Amygdala (tissue), 56 donors: ENCODE measurements around the gene PDXK.

Experiments used
- DNase-seq, 56 donors: peaks; one replicate each; lab custom pipeline; 2025; lab: John Stamatoyannopoulos, UW

The PDXK gene

DNA sequence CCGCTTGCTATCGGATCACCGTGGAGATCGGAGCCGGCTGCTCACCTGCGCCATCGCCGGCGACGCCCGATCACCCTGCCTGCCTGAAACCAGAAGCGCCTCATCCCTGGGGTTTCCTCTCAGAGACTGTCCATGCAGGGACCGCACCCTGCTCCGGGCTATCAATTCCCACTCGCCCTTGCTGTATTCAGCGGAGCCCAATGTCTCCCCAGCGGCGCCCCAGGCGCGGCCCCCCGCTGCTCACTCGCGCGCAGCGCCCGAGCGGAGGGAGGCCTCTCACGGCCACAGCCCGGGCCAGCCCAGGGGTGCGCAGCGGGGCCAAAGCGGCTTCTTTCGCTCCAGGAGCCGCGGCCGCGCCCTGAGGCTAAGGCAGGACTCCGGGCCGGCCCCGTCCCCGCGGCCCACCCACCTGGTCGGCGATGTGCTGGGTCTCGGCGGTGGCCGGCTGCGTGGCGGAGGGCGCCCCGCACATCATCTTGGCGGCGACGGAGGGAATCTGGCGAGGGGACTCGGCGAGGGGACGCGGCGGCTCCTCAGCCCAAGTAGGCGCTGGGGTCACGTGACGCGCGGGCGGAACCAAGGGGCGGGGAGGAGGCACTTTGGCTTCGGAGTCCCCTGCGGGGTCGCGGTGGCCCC lies 57.0 kb downstream of the PDXK start, which contains the start of gene CSTB:
CSTB (minus strand) TSS at position 514 of the 636 bp plus-strand sequence; CDS start at position 475, 39 bp downstream.
- DNase-seq, result peak in 53 of 56 donors; percentile 41 to 97 (median 82)

GRCh38 chr21:43777953-43778352 lies 59.0 kb downstream of the PDXK start:
- DNase-seq, result no peak

- no peak for DNase-seq
Observed at GRCh38 chr21:43778469-43779335, 59.8 kb downstream of the PDXK start.

GRCh38 chr21:43779660-43780059 lies 60.7 kb downstream of the PDXK start:
- no peak for DNase-seq

DNA sequence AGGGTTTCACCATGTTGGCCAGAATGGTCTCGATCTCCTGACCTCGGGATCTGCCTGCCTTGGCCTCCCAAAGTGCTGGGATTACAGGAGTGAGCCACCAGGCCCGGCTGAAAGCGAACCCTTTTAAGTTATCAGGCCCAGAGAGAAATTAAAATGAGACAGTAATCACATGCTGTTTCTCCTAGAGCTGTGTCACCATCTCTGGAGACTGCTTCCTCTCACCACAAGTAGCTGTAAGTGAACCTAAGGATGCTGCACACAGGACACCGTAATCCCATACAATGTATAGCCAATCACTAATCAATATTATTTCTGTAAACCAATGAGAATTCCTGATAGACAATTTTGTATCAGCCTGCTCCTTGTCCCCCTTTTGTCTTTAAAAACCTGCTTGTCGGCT lies 62.9 kb downstream of the PDXK start:
- DNase-seq, result no peak

GRCh38 chr21:43782431-43783097 lies 63.6 kb downstream of the PDXK start:
- DNase-seq, result no peak

DNA sequence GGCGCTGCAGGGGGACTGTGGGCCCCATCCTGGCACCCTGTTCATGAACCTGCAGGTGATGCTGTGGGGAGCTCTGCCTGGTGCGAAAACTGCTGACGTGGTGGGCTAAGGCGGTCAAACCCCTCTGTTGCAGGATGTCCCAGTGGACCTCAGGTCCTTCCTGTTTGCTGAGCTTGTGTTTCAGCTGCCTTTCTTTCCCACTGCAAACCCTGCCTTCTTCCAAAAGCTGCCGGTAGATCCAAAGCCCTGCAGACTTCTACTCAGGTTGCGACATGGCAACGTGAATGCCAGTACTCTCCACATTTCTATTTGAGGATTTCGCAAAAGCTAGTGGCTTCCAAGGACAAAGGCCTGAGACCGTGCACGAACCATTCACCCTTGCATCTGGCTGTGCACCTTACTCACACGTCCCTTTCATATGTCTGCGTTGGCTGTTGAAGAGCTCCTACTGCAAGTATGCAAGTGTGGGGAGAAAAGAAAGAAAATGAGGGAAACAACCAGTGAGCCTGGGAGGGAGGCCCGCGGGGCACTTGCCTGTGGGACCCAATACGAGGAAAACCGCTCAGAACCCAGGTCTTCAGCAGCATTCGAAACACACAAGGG lies 64.3 kb downstream of the PDXK start:
- no peak for DNase-seq

DNA sequence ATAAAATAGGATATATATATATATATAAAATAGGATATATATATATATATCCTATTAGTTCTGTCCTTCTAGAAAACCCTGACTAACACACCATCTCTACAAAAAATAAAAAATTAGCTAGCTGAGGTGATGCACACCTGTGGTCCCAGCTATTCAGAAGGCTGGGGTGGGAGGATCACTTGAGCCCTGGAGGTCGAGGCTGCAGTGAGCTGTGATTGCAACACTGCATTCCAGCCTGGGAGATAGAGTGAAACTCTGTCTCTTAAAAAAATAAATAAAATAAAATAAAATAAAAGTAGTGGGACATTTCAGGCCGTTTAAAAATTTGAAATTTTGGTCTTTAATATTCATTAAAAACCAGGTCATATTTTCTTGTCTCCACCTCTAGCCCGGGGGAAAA lies 66.2 kb downstream of the PDXK start:
- no peak for DNase-seq

GRCh38 chr21:43786300-43786806 lies 67.4 kb downstream of the PDXK start:
- DNase-seq, result no peak

- DNase-seq, result no peak
Observed at GRCh38 chr21:43786807-43787440, 68.0 kb downstream of the PDXK start.

- DNase-seq, result peak; percentile 24 to 95 (median 81)
Observed at GRCh38 chr21:43789276-43790009, 70.5 kb downstream of the PDXK start, which contains the start of gene RRP1. Gene RRP1, plus strand, starts transcription at chr21:43789577. Its CDS starts 53 bp downstream, at chr21:43789630.

GRCh38 chr21:43790010-43790524 lies 71.1 kb downstream of the PDXK start:
- no peak for DNase-seq

DNA sequence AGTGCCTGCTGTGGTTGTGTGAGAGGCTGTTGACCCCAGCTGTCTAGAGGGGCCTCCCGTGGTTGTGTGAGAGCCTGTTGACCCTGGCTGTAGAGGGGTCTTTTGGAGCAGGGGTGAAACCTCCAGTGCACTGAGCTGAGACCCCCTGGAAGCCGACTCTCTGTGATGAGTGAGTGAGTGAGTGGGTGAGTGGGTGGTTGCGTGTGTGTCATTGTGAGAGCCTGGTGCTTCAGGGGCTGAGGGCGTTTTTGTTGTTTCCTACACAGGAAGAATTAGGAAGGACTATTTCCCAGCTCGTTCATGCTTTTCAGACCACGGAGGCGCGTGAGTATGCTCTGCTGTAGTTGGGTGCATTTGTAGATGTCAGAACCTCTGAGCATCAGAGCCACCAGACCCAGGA lies 73.5 kb downstream of the PDXK start:
- DNase-seq, result no peak

DNA sequence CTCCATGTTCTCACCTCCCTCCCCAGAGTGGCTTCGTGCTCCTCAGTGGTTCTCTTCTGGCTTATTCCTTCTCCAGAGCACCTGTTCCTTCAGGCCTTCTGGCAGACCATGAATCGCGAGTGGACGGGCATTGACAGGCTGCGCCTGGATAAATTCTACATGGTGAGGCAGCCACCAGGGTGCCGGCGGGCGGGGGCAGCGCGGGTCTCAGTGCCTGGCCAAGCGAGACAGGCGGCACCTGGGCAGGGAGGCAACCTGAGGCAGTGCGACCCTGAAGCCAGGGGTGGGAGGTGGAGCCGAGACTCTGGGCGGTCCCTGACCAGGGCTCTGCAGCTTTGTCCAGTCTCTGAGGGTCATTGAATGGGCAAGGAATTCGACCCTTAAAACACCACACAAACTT lies 74.3 kb downstream of the PDXK start:
- no peak for DNase-seq

- no peak for DNase-seq
Observed at GRCh38 chr21:43794311-43794710, 75.4 kb downstream of the PDXK start.

DNA sequence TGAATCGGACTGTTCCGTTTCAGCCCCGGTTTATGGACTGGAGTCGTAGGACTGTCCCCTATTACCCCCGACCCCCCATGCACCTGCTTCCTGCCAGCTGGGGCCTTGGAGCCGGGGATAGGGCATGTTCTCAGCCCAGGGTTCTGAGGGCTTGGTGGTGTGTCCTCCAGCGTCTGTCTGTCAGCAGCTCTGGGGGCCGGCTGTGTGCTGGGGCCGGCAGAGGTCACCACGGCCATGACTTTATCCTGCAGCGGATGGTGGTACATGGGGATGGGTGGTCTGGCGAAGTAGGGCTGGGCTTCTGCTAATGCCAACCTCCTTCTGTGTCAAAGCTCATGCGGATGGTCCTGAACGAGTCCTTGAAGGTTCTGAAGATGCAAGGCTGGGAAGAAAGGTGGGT lies 75.9 kb downstream of the PDXK start:
- DNase-seq, result no peak

- DNase-seq, result no peak
Observed at GRCh38 chr21:43797415-43797814, 78.5 kb downstream of the PDXK start.

DNA sequence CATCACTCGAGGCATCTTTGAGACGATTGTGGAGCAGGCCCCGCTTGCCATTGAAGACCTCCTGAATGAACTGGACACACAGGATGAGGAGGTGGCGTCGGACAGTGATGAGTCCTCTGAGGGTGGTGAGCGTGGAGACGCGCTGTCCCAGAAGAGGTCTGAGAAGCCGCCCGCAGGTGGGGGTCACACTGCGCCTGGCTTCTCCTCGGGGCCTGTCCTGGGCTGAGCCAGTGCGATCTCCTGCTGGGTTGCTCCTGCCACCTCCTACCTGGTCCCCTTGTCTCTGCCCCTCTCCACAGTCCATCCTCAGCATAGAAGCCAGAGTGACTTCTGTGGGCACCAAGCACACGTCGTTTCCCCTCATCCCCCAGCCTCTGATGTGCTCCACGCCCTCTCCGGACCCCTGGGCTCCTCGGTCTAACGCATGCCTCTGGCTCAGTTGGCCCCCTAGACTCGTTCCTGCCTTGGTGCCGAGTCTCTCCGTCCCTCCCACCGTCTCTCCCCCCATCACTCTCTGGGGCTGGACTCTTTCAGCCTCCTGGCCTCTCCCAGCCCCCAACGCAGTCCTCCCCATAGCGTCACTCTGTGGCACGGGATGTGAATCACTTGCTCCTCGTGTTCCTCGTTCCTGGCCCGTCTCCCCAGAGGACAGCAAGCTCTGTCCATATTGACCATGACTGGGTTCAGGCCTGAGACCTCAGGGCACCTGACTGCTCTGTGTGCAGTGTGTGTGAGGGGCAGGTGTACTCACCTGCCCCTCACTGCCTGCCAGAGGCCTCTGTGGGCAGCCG lies 79.2 kb downstream of the PDXK start:
- DNase-seq, result no peak
